GM21381 (cell line): Measurements from ENCODE around the gene SH3RF3.

Experiments
- ATAC-seq: cut with Tn5 transposase; IDR thresholded peaks from one replicate; pipeline ENCODE4 v1.9.1; 2021; ENCODE audit warnings: mild to moderate bottlenecking, moderate library complexity; ENCODE audit not compliant: unreplicated experiment

Gene SH3RF3

GRCh38 chr2:109385506-109385905 is 256.5 kb downstream of the SH3RF3 start:
- no peak for ATAC-seq

GRCh38 chr2:109386004-109386695 is 257.1 kb downstream of the SH3RF3 start:
- ATAC-seq, result no peak

GRCh38 chr2:109387221-109387735 is 258.3 kb downstream of the SH3RF3 start:
- no peak for ATAC-seq

GRCh38 chr2:109387778-109388469 is 258.9 kb downstream of the SH3RF3 start:
- ATAC-seq, result no peak

GRCh38 chr2:109391243-109391642 is 262.2 kb downstream of the SH3RF3 start:
- ATAC-seq, result no peak

- ATAC-seq, result no peak
Observed at GRCh38 chr2:109392140-109392539, 263.1 kb downstream of the SH3RF3 start.

GRCh38 chr2:109392816-109393661 is 264.0 kb downstream of the SH3RF3 start:
- ATAC-seq, result no peak

- ATAC-seq, result no peak
Observed at GRCh38 chr2:109393662-109393972, 264.6 kb downstream of the SH3RF3 start.

- no peak for ATAC-seq
Observed at GRCh38 chr2:109395494-109396201, 266.6 kb downstream of the SH3RF3 start.

GRCh38 chr2:109396202-109397180 is 267.5 kb downstream of the SH3RF3 start:
- ATAC-seq, result no peak

GRCh38 chr2:109397893-109398292 is 268.9 kb downstream of the SH3RF3 start:
- ATAC-seq, result no peak

- no peak for ATAC-seq
Observed at GRCh38 chr2:109398366-109399015, 269.5 kb downstream of the SH3RF3 start.

GRCh38 chr2:109399066-109399465 is 270.1 kb downstream of the SH3RF3 start:
- ATAC-seq, result no peak

GRCh38 chr2:109400102-109400501 is 271.1 kb downstream of the SH3RF3 start:
- no peak for ATAC-seq

GRCh38 chr2:109401370-109401769 is 272.4 kb downstream of the SH3RF3 start:
- ATAC-seq, result no peak

- ATAC-seq, result no peak
Observed at GRCh38 chr2:109402180-109402579, 273.2 kb downstream of the SH3RF3 start.

GRCh38 chr2:109402980-109403840 is 274.2 kb downstream of the SH3RF3 start:
- ATAC-seq, result no peak

GRCh38 chr2:109403841-109404201 is 274.8 kb downstream of the SH3RF3 start:
- no peak for ATAC-seq
